Measurements from ENCODE around the gene RNF11. TPM values are rescaled to one million over a fixed set of nuclear protein-coding genes. Genes with fewer than 3 reads are reported as not detected.

RNF11 gene
- total RNA-seq, 2 donors from 2014 or later: 75.1 to 81.5 TPM

- no peaks in the 10 kb centered on the region for H3K9me3 ChIP-seq
- H3K27ac ChIP-seq: no peak overlapping the region
- H3K4me3 ChIP-seq: no peak overlapping the region
- TF ChIP-seq CTCF (IDR thresholded peaks at IDR 0.05) (no peak), POLR2AphosphoS5 (IDR thresholded peaks at IDR 0.05) (no peak), POLR2A (IDR thresholded peaks at IDR 0.05) (no peak)
- H3K36me3 ChIP-seq: no peaks in the 10 kb centered on the region
- no peak for DNase-seq (ENCODE audit: low spot score)
- no peaks in the 10 kb centered on the region for H3K27me3 ChIP-seq (replicated peaks; ENCODE audit: insufficient read depth)
- intact Hi-C loops (cut with DNase I): no loop called here
- H3K4me1 ChIP-seq (replicated peaks): no peaks in the 10 kb centered on the region
- WGBS: 90% methylated on average over 10 of the region's 10 CpGs
These were observed 65.2 kb downstream of the RNF11 start for GRCh38 chr1:51301152-51301843.

- H3K27ac ChIP-seq: no peak overlapping the region
- no peaks in the 10 kb centered on the region for H3K36me3 ChIP-seq
- intact Hi-C loops (cut with DNase I): no loop called here
- DNase-seq (ENCODE audit: low spot score): no peak
- H3K4me3 ChIP-seq: no peak overlapping the region
- no peaks in the 10 kb centered on the region for H3K27me3 ChIP-seq (replicated peaks; ENCODE audit: insufficient read depth)
- H3K9me3 ChIP-seq: no peaks in the 10 kb centered on the region
- no peaks in the 10 kb centered on the region for H3K4me1 ChIP-seq (replicated peaks)
- TF ChIP-seq POLR2AphosphoS5 (IDR thresholded peaks at IDR 0.05) (no peak), POLR2A (IDR thresholded peaks at IDR 0.05) (no peak), CTCF (IDR thresholded peaks at IDR 0.05) (no peak)
- 70% methylated on average over 3 of the region's 3 CpGs for WGBS
These were observed 65.7 kb downstream of the RNF11 start for GRCh38 chr1:51301844-51302162.

GRCh38 chr1:51302270-51302669 is 66.2 kb downstream of the RNF11 start:
- H3K4me1 ChIP-seq (replicated peaks): no peaks in the 10 kb centered on the region
- H3K27me3 ChIP-seq (replicated peaks; ENCODE audit: insufficient read depth): no peaks in the 10 kb centered on the region
- no peak overlapping the region for H3K4me3 ChIP-seq
- H3K9me3 ChIP-seq: no peaks in the 10 kb centered on the region
- H3K27ac ChIP-seq: no peak overlapping the region
- intact Hi-C loops (cut with DNase I): no loop called here
- DNase-seq (ENCODE audit: low spot score): no peak
- no peak for TF ChIP-seq POLR2AphosphoS5 (IDR thresholded peaks at IDR 0.05)
- TF ChIP-seq POLR2A (IDR thresholded peaks at IDR 0.05): no peak
- TF ChIP-seq CTCF (IDR thresholded peaks at IDR 0.05): no peak
- H3K36me3 ChIP-seq: no peaks in the 10 kb centered on the region
- 86% methylated on average over 10 of the region's 10 CpGs for WGBS

- Histone ChIP-seq H3K27me3 (replicated peaks; ENCODE audit: insufficient read depth) (no peaks in the 10 kb centered on the region), H3K27ac (no peak overlapping the region), H3K4me1 (replicated peaks) (no peaks in the 10 kb centered on the region), H3K36me3 (no peaks in the 10 kb centered on the region), H3K9me3 (no peaks in the 10 kb centered on the region), H3K4me3 (no peak overlapping the region)
- DNase-seq (ENCODE audit: low spot score): no peak
- intact Hi-C loops (cut with DNase I): no loop called here
- 88% methylated on average over 7 of the region's 7 CpGs for WGBS
- TF ChIP-seq POLR2A (IDR thresholded peaks at IDR 0.05) (no peak), CTCF (IDR thresholded peaks at IDR 0.05) (no peak), POLR2AphosphoS5 (IDR thresholded peaks at IDR 0.05) (no peak)
These were observed 66.7 kb downstream of the RNF11 start for GRCh38 chr1:51302746-51303145.

- Histone ChIP-seq H3K36me3 (no peaks in the 10 kb centered on the region), H3K4me3 (no peak overlapping the region), H3K27ac (no peak overlapping the region), H3K9me3 (no peaks in the 10 kb centered on the region), H3K4me1 (replicated peaks) (no peaks in the 10 kb centered on the region), H3K27me3 (replicated peaks; ENCODE audit: insufficient read depth) (no peaks in the 10 kb centered on the region)
- DNase-seq (ENCODE audit: low spot score): no peak
- WGBS: 84% methylated on average over 6 of the region's 6 CpGs
- TF ChIP-seq POLR2AphosphoS5 (IDR thresholded peaks at IDR 0.05) (no peak), POLR2A (IDR thresholded peaks at IDR 0.05) (no peak), CTCF (IDR thresholded peaks at IDR 0.05) (no peak)
- intact Hi-C loops (cut with DNase I): no loop called here
These were observed 67.2 kb downstream of the RNF11 start for GRCh38 chr1:51303315-51303714.

Measured in prostate gland (tissue), 2 donors.